ENCODE results near the gene KLK4. TPM values are rescaled to one million over a fixed set of nuclear protein-coding genes. Genes with fewer than 3 reads are reported as not detected.

Gene KLK4
- total and polyA plus RNA-seq, 9 of the 15 experiments (the other 6 are each of a cell fraction or from before 2014, with no cell fraction given): not detected

DNA sequence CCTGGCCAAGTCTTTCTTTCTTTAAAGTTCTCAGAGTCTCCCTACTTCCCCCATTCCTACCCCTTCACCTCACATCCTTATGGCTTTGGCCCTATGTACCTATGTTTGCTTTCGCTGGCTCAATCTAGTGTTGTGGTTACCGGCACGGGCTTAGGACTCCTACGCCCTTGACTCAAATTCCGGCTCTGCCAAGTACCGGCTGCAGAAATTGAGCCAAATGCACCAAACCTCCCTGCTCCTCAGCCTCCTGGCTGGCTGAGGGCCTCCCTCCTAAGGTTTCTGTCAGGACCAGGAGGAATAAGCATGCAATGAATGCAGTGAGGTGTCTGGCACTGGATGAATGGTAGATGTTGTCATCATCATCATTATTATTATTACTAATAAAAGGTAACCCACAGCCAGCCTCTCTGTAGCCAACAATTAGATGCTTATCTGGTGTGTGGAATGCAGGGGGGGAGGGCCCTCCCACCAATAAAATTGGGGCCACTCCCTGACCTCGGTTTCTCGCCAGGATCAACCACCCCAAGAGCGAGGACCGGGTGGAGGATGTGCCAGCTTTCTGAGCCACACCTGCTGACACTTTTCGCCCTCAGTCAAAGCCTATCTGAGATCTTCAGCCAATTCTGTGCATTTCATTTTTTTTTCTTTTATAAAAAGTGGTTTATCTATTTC lies 21.0 kb upstream of the KLK4 start:
- intact Hi-C loops (cut with micrococcal nuclease): no loop called here
- TF ChIP-seq STAT5A (IDR thresholded peaks at IDR 0.05; ENCODE audit: borderline replicate concordance, low read length): no peak
- TF ChIP-seq MCM2 (IDR thresholded peaks at IDR 0.05; ENCODE audit: low read depth): no peak
- no peak for TF ChIP-seq ZKSCAN3 (CRISPR knock-in tag; IDR thresholded peaks at IDR 0.05)
- TF ChIP-seq CREBBP (IDR thresholded peaks at IDR 0.05; ENCODE audit: low read depth, low read length): no peak
- TF ChIP-seq ELF4 (CRISPR knock-in tag; IDR thresholded peaks at IDR 0.05): no peak
- no peak for TF ChIP-seq RBM39 (optimal IDR thresholded peaks at IDR 0.05; ENCODE audit: low read depth, low read length)
- no peak for TF ChIP-seq POLR2A (conservative IDR thresholded peaks at IDR 0.05)
- no peak for TF ChIP-seq JUNB (CRISPR knock-in tag; conservative IDR thresholded peaks at IDR 0.05)
- no peak for TF ChIP-seq ZNF644 (tag; IDR thresholded peaks at IDR 0.05; ENCODE audit: low read depth)
- TF ChIP-seq ZNF512 (tag; IDR thresholded peaks at IDR 0.05): no peak
- TF ChIP-seq SMAD2 (IDR thresholded peaks at IDR 0.05; ENCODE audit: low read depth, low read length): no peak
- TF ChIP-seq, protein P1, sequence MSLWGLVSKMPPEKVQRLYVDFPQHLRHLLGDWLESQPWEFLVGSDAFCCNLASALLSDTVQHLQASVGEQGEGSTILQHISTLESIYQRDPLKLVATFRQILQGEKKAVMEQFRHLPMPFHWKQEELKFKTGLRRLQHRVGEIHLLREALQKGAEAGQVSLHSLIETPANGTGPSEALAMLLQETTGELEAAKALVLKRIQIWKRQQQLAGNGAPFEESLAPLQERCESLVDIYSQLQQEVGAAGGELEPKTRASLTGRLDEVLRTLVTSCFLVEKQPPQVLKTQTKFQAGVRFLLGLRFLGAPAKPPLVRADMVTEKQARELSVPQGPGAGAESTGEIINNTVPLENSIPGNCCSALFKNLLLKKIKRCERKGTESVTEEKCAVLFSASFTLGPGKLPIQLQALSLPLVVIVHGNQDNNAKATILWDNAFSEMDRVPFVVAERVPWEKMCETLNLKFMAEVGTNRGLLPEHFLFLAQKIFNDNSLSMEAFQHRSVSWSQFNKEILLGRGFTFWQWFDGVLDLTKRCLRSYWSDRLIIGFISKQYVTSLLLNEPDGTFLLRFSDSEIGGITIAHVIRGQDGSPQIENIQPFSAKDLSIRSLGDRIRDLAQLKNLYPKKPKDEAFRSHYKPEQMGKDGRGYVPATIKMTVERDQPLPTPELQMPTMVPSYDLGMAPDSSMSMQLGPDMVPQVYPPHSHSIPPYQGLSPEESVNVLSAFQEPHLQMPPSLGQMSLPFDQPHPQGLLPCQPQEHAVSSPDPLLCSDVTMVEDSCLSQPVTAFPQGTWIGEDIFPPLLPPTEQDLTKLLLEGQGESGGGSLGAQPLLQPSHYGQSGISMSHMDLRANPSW (CRISPR knock-in tag; IDR thresholded peaks at IDR 0.05): no peak
- no peak for TF ChIP-seq FOXJ2 (tag; IDR thresholded peaks at IDR 0.05)
- TF ChIP-seq, protein P2, sequence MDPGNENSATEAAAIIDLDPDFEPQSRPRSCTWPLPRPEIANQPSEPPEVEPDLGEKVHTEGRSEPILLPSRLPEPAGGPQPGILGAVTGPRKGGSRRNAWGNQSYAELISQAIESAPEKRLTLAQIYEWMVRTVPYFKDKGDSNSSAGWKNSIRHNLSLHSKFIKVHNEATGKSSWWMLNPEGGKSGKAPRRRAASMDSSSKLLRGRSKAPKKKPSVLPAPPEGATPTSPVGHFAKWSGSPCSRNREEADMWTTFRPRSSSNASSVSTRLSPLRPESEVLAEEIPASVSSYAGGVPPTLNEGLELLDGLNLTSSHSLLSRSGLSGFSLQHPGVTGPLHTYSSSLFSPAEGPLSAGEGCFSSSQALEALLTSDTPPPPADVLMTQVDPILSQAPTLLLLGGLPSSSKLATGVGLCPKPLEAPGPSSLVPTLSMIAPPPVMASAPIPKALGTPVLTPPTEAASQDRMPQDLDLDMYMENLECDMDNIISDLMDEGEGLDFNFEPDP (CRISPR knock-in tag; IDR thresholded peaks at IDR 0.05): no peak
- TF ChIP-seq, protein P3, sequence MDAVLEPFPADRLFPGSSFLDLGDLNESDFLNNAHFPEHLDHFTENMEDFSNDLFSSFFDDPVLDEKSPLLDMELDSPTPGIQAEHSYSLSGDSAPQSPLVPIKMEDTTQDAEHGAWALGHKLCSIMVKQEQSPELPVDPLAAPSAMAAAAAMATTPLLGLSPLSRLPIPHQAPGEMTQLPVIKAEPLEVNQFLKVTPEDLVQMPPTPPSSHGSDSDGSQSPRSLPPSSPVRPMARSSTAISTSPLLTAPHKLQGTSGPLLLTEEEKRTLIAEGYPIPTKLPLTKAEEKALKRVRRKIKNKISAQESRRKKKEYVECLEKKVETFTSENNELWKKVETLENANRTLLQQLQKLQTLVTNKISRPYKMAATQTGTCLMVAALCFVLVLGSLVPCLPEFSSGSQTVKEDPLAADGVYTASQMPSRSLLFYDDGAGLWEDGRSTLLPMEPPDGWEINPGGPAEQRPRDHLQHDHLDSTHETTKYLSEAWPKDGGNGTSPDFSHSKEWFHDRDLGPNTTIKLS (IDR thresholded peaks at IDR 0.05; ENCODE audit: borderline replicate concordance, low read depth): no peak

More for the DNA sequence above, 21.0 kb upstream of the KLK4 start:
- H3K4me1 ChIP-seq (replicated peaks in 1 of 2; ENCODE audit: control insufficient read depth in 2 of 2, insufficient read depth in 2 of 2, low read length in 2 of 2): peaks cover 0 to 4% of the 10 kb centered on the region in 2 experiments; a peak in 2 of 5 replicates
- H3K27ac ChIP-seq (ENCODE audit: extremely low read depth, low read depth, low read length): no peak overlapping the region
- WGBS (ENCODE audit: insufficient coverage, low coverage, missing lambda C conversion rate): 3% methylated on average over 11 of the region's 11 CpGs
- no peaks in the 10 kb centered on the region for H3K9me1 ChIP-seq (ENCODE audit: control insufficient read depth, insufficient read depth, low read length)
- FAIRE-seq (no peak), DNase-seq (ENCODE audit: extremely low read depth in 1 of 4, low spot score in 3 of 4) (no peak), ATAC-seq (no peak)
- H3K9me3 ChIP-seq (replicated peaks; ENCODE audit: control insufficient read depth, insufficient read depth, low read depth, low read length): no peaks in the 10 kb centered on the region
- peaks cover 5% of the 10 kb centered on the region; the same call in 1 of the 2 replicates for H4K20me1 ChIP-seq (replicated peaks; ENCODE audit: control insufficient read depth, insufficient read depth, low read length)
- H3K4me3 ChIP-seq: no peak overlapping the region
- no peaks in the 10 kb centered on the region for H3K79me2 ChIP-seq (ENCODE audit: control insufficient read depth, insufficient read depth, low read length)
- POLR2A ChIA-PET: interaction anchor here (0.8 kb wide), 1 partner anchor 127 kb away, joined by 4 read pairs; no protein-coding TSS in a partner anchor
- H3K36me3 ChIP-seq (ENCODE audit: control insufficient read depth, insufficient read depth, low read length): no peaks in the 10 kb centered on the region
- H3K27me3 ChIP-seq (ENCODE audit: control insufficient read depth in 2 of 2, insufficient read depth in 2 of 2, low read length in 2 of 2): peaks cover 3 to 21% of the 10 kb centered on the region in 2 experiments; a peak in 3 of 5 replicates
- CTCF ChIA-PET (ENCODE audit: low intra/inter-chr PET ratio): no interaction called here
- no peak overlapping the region for H3K4me2 ChIP-seq (ENCODE audit: insufficient read depth, low read length)
- no peak overlapping the region for H3K9ac ChIP-seq (ENCODE audit: insufficient read depth in 1 of 2, low read depth in 2 of 2, low read length in 2 of 2)
- H2AFZ ChIP-seq (ENCODE audit: low read depth, low read length): no peak overlapping the region
- no TSS peak for BruUV-seq (replicated peaks)
- in situ Hi-C loops (cut with MboI): no loop called here

Data from K562 (cell line).